Trophoblast cell (in vitro differentiated cells and primary cell): ENCODE data around the gene AQP12B.

Experiments
- DNase-seq, 2 donors: peaks; one replicate each; pipeline ENCODE4 v3.0.0-alpha.2; 2016
- H2AFZ ChIP-seq: 2 replicates; pipeline ENCODE4 v1.6.1; 2013; ENCODE audit warnings: low read length, moderate library complexity, mild to moderate bottlenecking; ENCODE audit not compliant: insufficient read depth, poor library complexity
- H2AK5ac ChIP-seq: 2 replicates; pipeline ENCODE4 v1.6.1; 2013; ENCODE audit warnings: mild to moderate bottlenecking, low read length
- H2BK120ac ChIP-seq: 2 replicates; pipeline ENCODE4 v1.6.1; 2013; ENCODE audit warnings: low read length, mild to moderate bottlenecking, moderate library complexity; ENCODE audit not compliant: insufficient read depth, poor library complexity
- H2BK12ac ChIP-seq: 2 replicates; pipeline ENCODE4 v1.6.1; 2013; ENCODE audit warnings: mild to moderate bottlenecking, low read length, moderate library complexity
- H2BK5ac ChIP-seq: 2 replicates; pipeline ENCODE4 v1.6.1; 2013; ENCODE audit warnings: low read length, low read depth, moderate library complexity, mild to moderate bottlenecking; ENCODE audit not compliant: poor library complexity
- H3K14ac ChIP-seq: 2 replicates; pipeline ENCODE4 v1.6.1; 2013; ENCODE audit warnings: mild to moderate bottlenecking, low read length
- H3K18ac ChIP-seq: 2 replicates; pipeline ENCODE4 v1.6.1; 2013; ENCODE audit warnings: mild to moderate bottlenecking, low read length
- H3K23ac ChIP-seq: 2 replicates; pipeline ENCODE4 v1.6.1; 2013; ENCODE audit warnings: low read length
- H3K27ac ChIP-seq: 2 replicates; pipeline ENCODE4 v1.5.1; 2013; ENCODE audit warnings: low read depth, mild to moderate bottlenecking, inconsistent platforms, low read length, moderate library complexity
- H3K27me3 ChIP-seq: 2 replicates; pipeline ENCODE4 v1.6.1; 2013; ENCODE audit warnings: inconsistent platforms, mild to moderate bottlenecking, low read length, moderate library complexity; ENCODE audit not compliant: insufficient read depth
- H3K36me3 ChIP-seq, 2 experiments: 1 replicate in 1 of 2; 2 replicates in 1 of 2; pipeline ENCODE4 v1.6.1; 2013; ENCODE audit warnings: low read length in 2 of 2, mild to moderate bottlenecking in 2 of 2, moderate library complexity in 1 of 2; ENCODE audit not compliant: insufficient read depth in 2 of 2, control insufficient read depth in 1 of 2
- H3K4ac ChIP-seq: 2 replicates; pipeline ENCODE4 v1.6.1; 2013; ENCODE audit warnings: low read depth, mild to moderate bottlenecking, low read length, moderate library complexity
- H3K4me1 ChIP-seq, 2 experiments: 1 replicate in 1 of 2; 2 replicates in 1 of 2; pipeline ENCODE4 v1.6.1; 2013; ENCODE audit warnings: low read length in 2 of 2, mild to moderate bottlenecking in 2 of 2, moderate library complexity in 1 of 2; ENCODE audit not compliant: insufficient read depth in 2 of 2, control insufficient read depth in 1 of 2
- H3K4me2 ChIP-seq: 2 replicates; pipeline ENCODE4 v1.6.1; 2013; ENCODE audit warnings: inconsistent platforms, mild to moderate bottlenecking, low read length, moderate library complexity
- H3K4me3 ChIP-seq: 2 replicates; pipeline ENCODE4 v1.5.1; 2013; ENCODE audit warnings: mild to moderate bottlenecking, low read depth, low read length, inconsistent platforms
- H3K79me1 ChIP-seq: one replicate; pipeline ENCODE4 v1.6.1; 2013; ENCODE audit warnings: low read length
- H3K79me2 ChIP-seq: 2 replicates; pipeline ENCODE4 v1.6.1; 2013; ENCODE audit warnings: low read length, mild to moderate bottlenecking; ENCODE audit not compliant: control insufficient read depth, insufficient read depth, poor library complexity
- H3K9ac ChIP-seq: 2 replicates; pipeline ENCODE4 v1.6.1; 2013; ENCODE audit warnings: mild to moderate bottlenecking, low read length
- H3K9me3 ChIP-seq: 2 replicates; pipeline ENCODE4 v1.6.1; 2013; ENCODE audit warnings: low read depth, mild to moderate bottlenecking, control low read depth, inconsistent platforms, low read length; ENCODE audit not compliant: insufficient read depth
- H4K12ac ChIP-seq: 2 replicates; pipeline ENCODE4 v1.6.1; 2013; ENCODE audit warnings: low read depth, mild to moderate bottlenecking, low read length, moderate library complexity
- H4K8ac ChIP-seq: 2 replicates; pipeline ENCODE4 v1.6.1; 2013; ENCODE audit warnings: low read depth, mild to moderate bottlenecking, low read length, moderate library complexity
- H4K91ac ChIP-seq: one replicate; pipeline ENCODE4 v1.6.1; 2013; ENCODE audit warnings: low read depth, mild to moderate bottlenecking, low read length, moderate library complexity
- WGBS: extraction: QIAGEN DNeasy Blood & Tissue Kit; methylation state at CpG from one replicate; pipeline ENCODE4 v1.1.7; 2013; ENCODE audit warnings: missing lambda C conversion rate; ENCODE audit not compliant: insufficient read length, insufficient coverage; ENCODE audit errors: extremely low coverage; 5-methylcytosine and 5-hydroxymethylcytosine counted together

The AQP12B gene

GRCh38 chr2:240704651-240705050 lies 22.0 kb upstream of the AQP12B start:
- Histone ChIP-seq H3K4me1 (no peaks in the 10 kb centered on the region), H2AK5ac (no peak overlapping the region), H3K79me2 (no peaks in the 10 kb centered on the region), H2AFZ (no peak overlapping the region), H2BK120ac (no peak overlapping the region), H3K14ac (no peak overlapping the region), H3K4me3 (no peak overlapping the region), H3K23ac (no peak overlapping the region), H3K79me1 (no peaks in the 10 kb centered on the region), H3K4ac (no peak overlapping the region), H2BK5ac (no peak overlapping the region), H3K9me3 (no peaks in the 10 kb centered on the region), H3K27me3 (no peaks in the 10 kb centered on the region), H3K4me2 (no peak overlapping the region), H3K18ac (no peak overlapping the region), H4K12ac (no peak overlapping the region), H2BK12ac (no peak overlapping the region), H4K8ac (no peak overlapping the region), H3K9ac (no peak overlapping the region), H3K27ac (no peak overlapping the region), H3K36me3 (no peaks in the 10 kb centered on the region), H4K91ac (no peak overlapping the region)
- WGBS = no CpG with 5 or more reads among the region's 19 CpGs
- DNase-seq = no peak

- H2BK12ac ChIP-seq = no peak overlapping the region
- no peak overlapping the region for H3K27ac ChIP-seq
- no peak overlapping the region for H3K14ac ChIP-seq
- no peak overlapping the region for H3K18ac ChIP-seq
- H3K79me2 ChIP-seq = no peaks in the 10 kb centered on the region
- no peak overlapping the region for H3K4me2 ChIP-seq
- no peak overlapping the region for H3K9ac ChIP-seq
- H2AFZ ChIP-seq = no peak overlapping the region
- no peaks in the 10 kb centered on the region for H3K79me1 ChIP-seq
- no peak overlapping the region for H2AK5ac ChIP-seq
- no peaks in the 10 kb centered on the region for H3K4me1 ChIP-seq
- no peak overlapping the region for H3K4ac ChIP-seq
- H4K8ac ChIP-seq = no peak overlapping the region
- no peak overlapping the region for H3K23ac ChIP-seq
- no peak overlapping the region for H3K4me3 ChIP-seq
- H4K91ac ChIP-seq = no peak overlapping the region
- H4K12ac ChIP-seq = no peak overlapping the region
- H3K9me3 ChIP-seq = no peaks in the 10 kb centered on the region
- H3K36me3 ChIP-seq = no peaks in the 10 kb centered on the region
- WGBS = no CpG with 5 or more reads among the region's 18 CpGs
- no peak for DNase-seq
- no peak overlapping the region for H2BK120ac ChIP-seq
- H3K27me3 ChIP-seq = no peaks in the 10 kb centered on the region
- no peak overlapping the region for H2BK5ac ChIP-seq
Measured at GRCh38 chr2:240703417-240704341, 21.0 kb upstream of the AQP12B start.

- Histone ChIP-seq H2BK120ac (no peak overlapping the region), H3K4me3 (no peak overlapping the region), H4K12ac (no peak overlapping the region), H4K8ac (no peak overlapping the region), H3K4ac (no peak overlapping the region), H3K27ac (no peak overlapping the region), H2AFZ (no peak overlapping the region), H3K79me1 (no peaks in the 10 kb centered on the region), H3K23ac (no peak overlapping the region), H2AK5ac (no peak overlapping the region), H2BK12ac (no peak overlapping the region), H2BK5ac (no peak overlapping the region), H3K14ac (no peak overlapping the region), H3K36me3 (no peaks in the 10 kb centered on the region), H3K27me3 (no peaks in the 10 kb centered on the region), H3K18ac (no peak overlapping the region), H4K91ac (no peak overlapping the region), H3K9ac (no peak overlapping the region), H3K4me2 (no peak overlapping the region), H3K4me1 (no peaks in the 10 kb centered on the region), H3K79me2 (no peaks in the 10 kb centered on the region), H3K9me3 (no peaks in the 10 kb centered on the region)
- no peak for DNase-seq
- no CpG with 5 or more reads among the region's 9 CpGs for WGBS
Measured at GRCh38 chr2:240702640-240703011, 19.9 kb upstream of the AQP12B start.

- Histone ChIP-seq H4K12ac (no peak overlapping the region), H3K36me3 (no peaks in the 10 kb centered on the region), H3K4me2 (no peak overlapping the region), H4K8ac (no peak overlapping the region), H4K91ac (no peak overlapping the region), H3K4me1 (no peaks in the 10 kb centered on the region), H2AK5ac (no peak overlapping the region), H3K27me3 (no peaks in the 10 kb centered on the region), H3K79me2 (no peaks in the 10 kb centered on the region), H2BK5ac (no peak overlapping the region), H3K9ac (no peak overlapping the region), H3K4me3 (no peak overlapping the region), H3K23ac (no peak overlapping the region), H3K4ac (no peak overlapping the region), H3K18ac (no peak overlapping the region), H2BK120ac (no peak overlapping the region), H3K27ac (no peak overlapping the region), H3K14ac (no peak overlapping the region), H2AFZ (no peak overlapping the region), H2BK12ac (no peak overlapping the region), H3K9me3 (no peaks in the 10 kb centered on the region), H3K79me1 (no peaks in the 10 kb centered on the region)
- no CpG with 5 or more reads among the region's 30 CpGs for WGBS
- no peak for DNase-seq
Measured at GRCh38 chr2:240701736-240702639, 19.3 kb upstream of the AQP12B start.
